Cardiac muscle cell (in vitro differentiated cells and primary cell): ENCODE data around the gene SRP9. TPM values are rescaled to one million over a fixed set of nuclear protein-coding genes. Genes with fewer than 3 reads are reported as not detected.
A peak's percentile ranks its signal among the peaks of the same experiment; 100 is the strongest.

ENCODE experiments used
- DNase-seq, 2 donors: peaks; one replicate each; pipeline versions ENCODE4 v3.0.0 to v3.0.0-alpha.2; 2010 to 2017; ENCODE audit warnings: low read depth in 1 of 2, low spot score in 1 of 2
- H3K27ac ChIP-seq: fragments of 200-600 bp; sonication (generic); 2 replicates; pipeline ENCODE4 v1.5.1; 2016
- H3K27me3 ChIP-seq: fragments of 200-600 bp; sonication (generic); 2 replicates; pipeline ENCODE4 v1.6.0; 2016; ENCODE audit warnings: control low read depth
- H3K36me3 ChIP-seq: fragments of 200-600 bp; sonication (generic); 2 replicates; pipeline ENCODE4 v1.5.1; 2016; ENCODE audit warnings: control low read depth
- H3K4me1 ChIP-seq: fragments of 200-600 bp; sonication (generic); 2 replicates; pipeline ENCODE4 v1.8.1; 2017; ENCODE audit warnings: low read depth, mild to moderate bottlenecking, mixed run types
- H3K4me3 ChIP-seq: fragments of 200-600 bp; sonication (generic); 2 replicates; pipeline ENCODE4 v1.5.1; 2016; ENCODE audit warnings: mild to moderate bottlenecking
- H3K9me3 ChIP-seq: fragments of 200-600 bp; sonication (generic); 2 replicates; pipeline ENCODE4 v1.5.1; 2017; ENCODE audit warnings: low read depth, mild to moderate bottlenecking, control low read depth
- CTCF ChIP-seq: IDR thresholded peaks from 2 replicates; pipeline ENCODE4 v1.5.1; 2012; ENCODE audit warnings: low read depth, mild to moderate bottlenecking, low read length
- polyA plus RNA-seq: library from polyadenylated mRNA; unstranded; fragments of >200 nt; fragmentation: Nextera tagmentation; extraction: Ambion mirVana; gene quantifications from 2 replicates; pipeline ENCODE4 v1.2.1, GENCODE V29; 2016
- total RNA-seq: library from RNA; depleted of rRNA; stranded (reverse); fragments of >200 nt; gene quantifications from 2 replicates; pipeline ENCODE4 v1.2.3, GENCODE V29; 2016

Gene SRP9
- total and polyA plus RNA-seq, 2 experiments from 2014 or later, result 167 to 466 TPM

DNA sequence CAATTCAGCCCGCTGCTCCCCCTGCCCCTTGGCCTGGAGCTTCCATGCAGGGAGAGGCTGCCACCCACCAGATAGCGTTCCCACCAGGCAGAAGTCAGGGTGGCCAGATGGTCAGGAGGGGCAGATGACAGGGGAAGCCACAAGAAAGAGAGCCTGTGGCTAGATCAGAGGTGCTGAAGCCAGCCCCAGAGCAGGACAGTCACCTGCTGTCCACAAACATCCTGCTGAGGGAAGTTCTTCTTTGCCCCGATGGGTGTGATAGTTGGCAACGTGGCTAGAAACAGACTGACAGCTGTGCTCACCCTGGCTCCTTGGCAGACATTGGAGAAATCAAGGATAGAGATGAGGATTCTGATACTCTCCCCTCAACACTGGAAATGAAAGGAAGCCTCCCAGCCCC lies 27.2 kb upstream of the SRP9 start:
- no peaks in the 10 kb centered on the region for H3K27me3 ChIP-seq
- H3K4me1 ChIP-seq, result peaks cover 6% of the 10 kb centered on the region
- H3K36me3 ChIP-seq, result no peaks in the 10 kb centered on the region
- H3K4me3 ChIP-seq, result no peak overlapping the region
- H3K27ac ChIP-seq, result no peak overlapping the region
- TF ChIP-seq CTCF, result no peak
- no peak for DNase-seq
- H3K9me3 ChIP-seq, result no peaks in the 10 kb centered on the region

GRCh38 chr1:225750875-225751824 lies 26.5 kb upstream of the SRP9 start:
- Histone ChIP-seq H3K27ac (no peak overlapping the region), H3K4me1 (peaks cover 11% of the 10 kb centered on the region), H3K27me3 (no peaks in the 10 kb centered on the region), H3K9me3 (no peaks in the 10 kb centered on the region), H3K4me3 (no peak overlapping the region), H3K36me3 (no peaks in the 10 kb centered on the region)
- DNase-seq, result no peak
- no peak for TF ChIP-seq CTCF

- no peaks in the 10 kb centered on the region for H3K27me3 ChIP-seq
- no peak overlapping the region for H3K27ac ChIP-seq
- DNase-seq, result no peak
- H3K9me3 ChIP-seq, result no peaks in the 10 kb centered on the region
- no peak for TF ChIP-seq CTCF
- no peak overlapping the region for H3K4me3 ChIP-seq
- H3K36me3 ChIP-seq, result no peaks in the 10 kb centered on the region
- H3K4me1 ChIP-seq, result peaks cover 11% of the 10 kb centered on the region
These were observed 25.4 kb upstream of the SRP9 start for GRCh38 chr1:225752245-225752644.

DNA sequence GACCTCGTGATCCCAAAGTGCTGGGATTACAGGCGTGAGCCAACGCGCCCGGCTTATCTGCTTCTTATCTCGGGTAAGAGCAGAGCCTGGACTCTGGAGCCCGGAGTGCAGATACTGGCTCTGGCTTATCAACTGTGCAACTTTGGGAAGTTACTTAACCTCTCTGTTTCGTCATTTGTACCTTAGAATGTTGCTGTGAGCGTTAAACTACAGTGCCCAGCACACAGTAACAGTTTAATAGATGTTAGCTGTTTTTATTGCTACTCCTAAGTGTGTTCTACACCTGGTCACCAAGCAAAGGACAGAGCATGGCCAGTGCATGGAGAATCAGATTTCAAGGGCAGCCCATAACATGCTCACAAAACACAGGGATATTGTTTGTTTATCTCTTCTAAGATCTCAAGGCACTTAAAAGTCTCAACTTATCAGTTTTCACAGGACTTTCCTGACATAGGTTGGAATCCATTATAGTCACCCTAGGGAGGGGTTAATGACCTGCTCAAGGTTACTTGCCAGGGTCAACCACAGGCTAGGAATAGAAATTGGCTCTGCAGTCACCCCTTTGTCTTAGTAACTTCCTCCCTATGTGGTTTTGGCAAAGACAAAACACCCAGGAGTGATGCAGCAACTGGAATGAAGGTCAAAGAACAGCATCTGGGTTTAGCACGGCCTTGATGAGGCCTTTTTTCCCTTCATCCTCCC lies 22.5 kb upstream of the SRP9 start:
- no peaks in the 10 kb centered on the region for H3K9me3 ChIP-seq
- H3K36me3 ChIP-seq, result no peaks in the 10 kb centered on the region
- peak overlapping the region; percentile 37 for H3K27ac ChIP-seq
- peaks cover 11% of the 10 kb centered on the region for H3K4me1 ChIP-seq
- DNase-seq, result peak in 1 of 2 donors; percentile 94
- H3K4me3 ChIP-seq, result no peak overlapping the region
- H3K27me3 ChIP-seq, result no peaks in the 10 kb centered on the region
- no peak for TF ChIP-seq CTCF

DNA sequence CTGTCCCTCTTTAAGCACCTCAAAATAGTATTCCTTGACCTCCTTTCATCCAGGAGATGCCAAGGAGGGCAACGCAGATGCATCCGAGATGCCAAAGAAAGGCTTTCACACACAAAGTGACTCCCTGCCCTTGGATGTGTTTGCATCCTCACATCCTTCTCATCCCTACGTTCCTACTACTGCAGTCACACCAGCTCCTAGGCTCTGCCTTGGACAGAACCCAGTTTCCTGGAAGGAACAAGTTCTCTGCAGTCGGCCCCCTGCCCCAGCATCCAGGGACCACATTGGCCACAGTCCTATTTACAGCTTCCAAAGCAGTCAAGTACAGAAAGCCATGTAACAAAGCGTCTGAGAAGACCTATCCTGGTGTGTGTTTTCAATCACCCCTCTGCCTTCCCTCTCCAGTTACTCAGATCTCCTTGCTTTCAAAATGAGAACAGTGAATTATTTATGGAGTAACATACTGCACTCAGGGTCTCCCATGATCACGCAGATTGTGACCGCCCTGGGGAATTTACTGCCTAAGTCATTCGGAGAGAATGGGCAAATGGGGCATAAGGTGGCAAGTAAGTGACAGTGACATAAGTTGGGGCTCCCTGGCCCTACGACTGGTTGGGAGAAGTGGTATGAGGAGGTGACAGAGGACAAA lies 21.8 kb upstream of the SRP9 start:
- TF ChIP-seq CTCF, result no peak
- DNase-seq, result no peak
- Histone ChIP-seq H3K9me3 (no peaks in the 10 kb centered on the region), H3K27ac (peak overlapping the region; percentile 37), H3K4me3 (no peak overlapping the region), H3K36me3 (no peaks in the 10 kb centered on the region), H3K27me3 (no peaks in the 10 kb centered on the region), H3K4me1 (peaks cover 11% of the 10 kb centered on the region)
